ENCODE data around the gene TEFM.

DNA sequence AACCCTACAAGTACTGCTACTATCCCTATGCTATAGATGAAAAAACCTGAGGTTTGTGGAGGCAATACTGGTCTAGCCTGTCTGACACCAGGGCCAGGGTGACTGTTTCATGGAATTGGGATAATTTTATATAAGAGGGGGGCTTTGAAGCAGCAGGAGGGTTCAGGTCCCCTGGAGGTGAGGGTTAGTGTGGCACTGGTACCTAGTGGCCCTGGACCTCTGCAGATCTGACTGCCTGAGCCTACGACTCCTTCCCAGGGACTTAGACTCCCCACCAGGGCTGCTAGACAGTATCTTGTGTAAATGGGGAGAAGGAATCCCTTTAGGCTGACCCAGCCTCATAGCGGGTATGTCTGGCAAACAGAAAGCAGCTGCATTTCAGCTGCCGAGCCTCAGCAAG is 22.5 kb upstream of the TEFM start:
- TF ChIP-seq, protein P1, sequence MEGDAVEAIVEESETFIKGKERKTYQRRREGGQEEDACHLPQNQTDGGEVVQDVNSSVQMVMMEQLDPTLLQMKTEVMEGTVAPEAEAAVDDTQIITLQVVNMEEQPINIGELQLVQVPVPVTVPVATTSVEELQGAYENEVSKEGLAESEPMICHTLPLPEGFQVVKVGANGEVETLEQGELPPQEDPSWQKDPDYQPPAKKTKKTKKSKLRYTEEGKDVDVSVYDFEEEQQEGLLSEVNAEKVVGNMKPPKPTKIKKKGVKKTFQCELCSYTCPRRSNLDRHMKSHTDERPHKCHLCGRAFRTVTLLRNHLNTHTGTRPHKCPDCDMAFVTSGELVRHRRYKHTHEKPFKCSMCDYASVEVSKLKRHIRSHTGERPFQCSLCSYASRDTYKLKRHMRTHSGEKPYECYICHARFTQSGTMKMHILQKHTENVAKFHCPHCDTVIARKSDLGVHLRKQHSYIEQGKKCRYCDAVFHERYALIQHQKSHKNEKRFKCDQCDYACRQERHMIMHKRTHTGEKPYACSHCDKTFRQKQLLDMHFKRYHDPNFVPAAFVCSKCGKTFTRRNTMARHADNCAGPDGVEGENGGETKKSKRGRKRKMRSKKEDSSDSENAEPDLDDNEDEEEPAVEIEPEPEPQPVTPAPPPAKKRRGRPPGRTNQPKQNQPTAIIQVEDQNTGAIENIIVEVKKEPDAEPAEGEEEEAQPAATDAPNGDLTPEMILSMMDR (IDR thresholded peaks at IDR 0.05; ENCODE audit: low read depth, low read length, poor library complexity, severe bottlenecking): no peak
- no peak for TF ChIP-seq EZH2phosphoT487 (IDR thresholded peaks at IDR 0.05; ENCODE audit: borderline replicate concordance, low read length)

Data from DOHH2 (cell line).